ENCODE measurements around the gene SIRPA. TPM values are rescaled to one million over a fixed set of nuclear protein-coding genes. Genes with fewer than 3 reads are reported as not detected.

SIRPA gene
- total and polyA plus RNA-seq, 2 experiments from 2014 or later: 93.3 to 101 TPM

DNA sequence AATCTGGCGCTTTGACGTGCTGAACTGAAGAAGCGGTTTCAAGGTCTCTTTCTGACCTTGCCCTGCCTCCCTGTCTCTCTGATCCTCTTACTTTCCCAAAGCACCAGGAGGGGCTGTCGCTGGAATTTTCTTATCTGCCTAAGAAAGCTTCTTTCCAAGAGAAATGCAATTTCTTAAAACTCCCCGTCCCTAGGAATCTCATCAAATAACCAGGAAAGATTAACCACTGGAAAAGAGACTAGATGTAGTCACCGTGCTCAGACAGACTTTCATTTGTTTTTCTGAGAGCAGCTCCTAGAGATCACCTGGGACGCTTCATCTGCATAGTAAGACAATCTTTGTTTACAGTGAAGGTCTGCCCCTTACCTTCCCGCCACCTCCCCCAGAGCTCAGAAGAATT is 60.0 kb downstream of the SIRPA start:
- Histone ChIP-seq H3K4me3 (no peak overlapping the region), H3K36me3 (ENCODE audit: low read depth) (no peaks in the 10 kb centered on the region), H3K9ac (no peak overlapping the region), H3K4me2 (ENCODE audit: unreplicated experiment) (no peak overlapping the region), H3K79me2 (ENCODE audit: insufficient read depth) (no peaks in the 10 kb centered on the region), H2AFZ (no peak overlapping the region), H3K27me3 (replicated peaks; ENCODE audit: insufficient read depth) (no peaks in the 10 kb centered on the region), H3K27ac (no peak overlapping the region), H3K4me1 (ENCODE audit: insufficient read depth) (no peaks in the 10 kb centered on the region), H3K9me3 (ENCODE audit: low read depth) (no peaks in the 10 kb centered on the region), H4K20me1 (ENCODE audit: insufficient read depth) (no peaks in the 10 kb centered on the region), H3F3A (ENCODE audit: insufficient read depth) (no peaks in the 10 kb centered on the region), H3K9me2 (ENCODE audit: insufficient read depth) (no peaks in the 10 kb centered on the region)
- WGBS, 2 experiments (ENCODE audit: low coverage in 1 of 2, low lambda C conversion rate in 2 of 2, missing lambda C conversion rate in 2 of 2): 75 to 76% methylated on average over 8 of the region's 8 CpGs
- in situ Hi-C loops (cut with MboI): no loop called here
- DNase-seq: no peak
- TF ChIP-seq EZH2 (IDR thresholded peaks at IDR 0.05; ENCODE audit: insufficient read depth, poor library complexity, severe bottlenecking) (no peak), EZH2phosphoT487 (IDR thresholded peaks at IDR 0.05; ENCODE audit: insufficient read depth, low read depth) (no peak)

DNA sequence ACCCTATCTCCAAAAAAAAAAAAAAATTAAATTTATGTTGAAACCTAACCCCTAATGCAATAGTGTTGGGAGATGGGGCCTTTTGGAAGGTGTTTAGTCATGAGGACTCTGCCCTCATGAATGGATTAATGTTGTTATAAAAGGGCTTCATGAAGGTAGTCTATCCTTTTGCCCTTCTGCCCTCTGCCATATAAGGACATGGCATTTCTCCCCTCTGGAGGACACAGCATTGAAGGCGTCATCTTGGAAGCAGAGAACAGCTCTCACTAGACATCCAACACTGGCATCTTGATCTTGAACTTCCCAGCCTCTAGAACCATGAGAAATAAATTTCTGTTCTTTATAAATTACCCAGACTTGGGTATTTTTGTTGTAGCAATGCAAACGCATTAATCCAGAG is 63.2 kb downstream of the SIRPA start:
- Histone ChIP-seq H3K4me1 (ENCODE audit: insufficient read depth) (no peaks in the 10 kb centered on the region), H2AFZ (no peak overlapping the region), H3K79me2 (ENCODE audit: insufficient read depth) (no peaks in the 10 kb centered on the region), H3K9ac (no peak overlapping the region), H3K27me3 (replicated peaks; ENCODE audit: insufficient read depth) (no peaks in the 10 kb centered on the region), H3K9me2 (ENCODE audit: insufficient read depth) (no peaks in the 10 kb centered on the region), H3K4me3 (no peak overlapping the region), H3K27ac (no peak overlapping the region), H3K36me3 (ENCODE audit: low read depth) (no peaks in the 10 kb centered on the region), H4K20me1 (ENCODE audit: insufficient read depth) (no peaks in the 10 kb centered on the region), H3F3A (ENCODE audit: insufficient read depth) (no peaks in the 10 kb centered on the region), H3K4me2 (ENCODE audit: unreplicated experiment) (no peak overlapping the region), H3K9me3 (ENCODE audit: low read depth) (no peaks in the 10 kb centered on the region)
- no peak for DNase-seq
- in situ Hi-C loops (cut with MboI): no loop called here
- no peak for TF ChIP-seq EZH2 (IDR thresholded peaks at IDR 0.05; ENCODE audit: insufficient read depth, poor library complexity, severe bottlenecking)
- TF ChIP-seq EZH2phosphoT487 (IDR thresholded peaks at IDR 0.05; ENCODE audit: insufficient read depth, low read depth): no peak
- WGBS, 2 experiments (ENCODE audit: low coverage in 1 of 2, low lambda C conversion rate in 2 of 2, missing lambda C conversion rate in 2 of 2): 62 to 72% methylated on average over 2 of the region's 2 CpGs

DNA sequence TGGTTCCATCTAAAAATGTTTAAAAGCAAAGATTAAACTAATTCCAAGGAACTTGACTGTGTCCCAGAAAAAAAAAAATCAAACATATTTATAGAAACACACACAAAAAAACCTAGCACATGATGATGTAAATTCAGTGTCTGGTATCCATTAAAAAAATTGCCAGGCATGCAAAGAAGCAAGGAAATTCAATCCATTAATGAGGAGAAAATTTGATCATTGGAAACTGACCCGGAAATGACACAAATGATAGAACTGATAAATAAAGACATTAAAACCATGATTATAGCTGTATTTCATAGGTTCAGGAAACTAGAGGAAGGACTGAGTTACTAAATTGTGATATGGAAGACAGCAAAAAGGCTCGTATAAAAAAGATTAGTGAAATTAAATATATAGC is 63.9 kb downstream of the SIRPA start:
- Histone ChIP-seq H4K20me1 (ENCODE audit: insufficient read depth) (no peaks in the 10 kb centered on the region), H3K9ac (no peak overlapping the region), H3K36me3 (ENCODE audit: low read depth) (no peaks in the 10 kb centered on the region), H3K9me2 (ENCODE audit: insufficient read depth) (no peaks in the 10 kb centered on the region), H2AFZ (no peak overlapping the region), H3K79me2 (ENCODE audit: insufficient read depth) (no peaks in the 10 kb centered on the region), H3K27ac (no peak overlapping the region), H3K27me3 (replicated peaks; ENCODE audit: insufficient read depth) (no peaks in the 10 kb centered on the region), H3K4me1 (ENCODE audit: insufficient read depth) (no peaks in the 10 kb centered on the region), H3K9me3 (ENCODE audit: low read depth) (no peaks in the 10 kb centered on the region), H3K4me2 (ENCODE audit: unreplicated experiment) (no peak overlapping the region), H3K4me3 (no peak overlapping the region), H3F3A (ENCODE audit: insufficient read depth) (no peaks in the 10 kb centered on the region)
- TF ChIP-seq EZH2 (IDR thresholded peaks at IDR 0.05; ENCODE audit: insufficient read depth, poor library complexity, severe bottlenecking) (no peak), EZH2phosphoT487 (IDR thresholded peaks at IDR 0.05; ENCODE audit: insufficient read depth, low read depth) (no peak)
- WGBS, 2 experiments (ENCODE audit: low coverage in 1 of 2, low lambda C conversion rate in 2 of 2, missing lambda C conversion rate in 2 of 2): 54 to 58% methylated on average over 2 of the region's 2 CpGs
- DNase-seq: no peak
- in situ Hi-C loops (cut with MboI): no loop called here

DNA sequence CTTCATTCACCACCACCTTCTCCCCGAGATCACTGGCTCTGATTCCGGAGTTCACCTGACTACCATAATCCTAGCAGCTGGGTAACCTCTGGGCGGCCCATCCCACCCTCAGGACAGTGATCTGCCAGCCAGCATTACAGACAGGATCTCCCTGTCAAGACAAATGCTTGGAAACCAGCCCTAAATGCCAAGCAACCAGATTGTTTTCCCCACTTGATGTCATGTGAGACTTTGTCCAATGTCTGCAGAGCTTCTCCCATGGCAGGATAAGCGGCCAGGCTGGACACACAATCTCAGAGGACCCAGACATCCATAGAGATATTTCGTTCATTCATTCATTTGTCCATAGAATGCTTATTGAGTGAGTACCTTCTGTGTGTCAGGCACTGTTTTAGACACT is 66.2 kb downstream of the SIRPA start:
- no peak overlapping the region for H3K4me3 ChIP-seq
- no peak overlapping the region for H3K4me2 ChIP-seq (ENCODE audit: unreplicated experiment)
- no peak overlapping the region for H2AFZ ChIP-seq
- H3F3A ChIP-seq (ENCODE audit: insufficient read depth): no peaks in the 10 kb centered on the region
- no peak overlapping the region for H3K9ac ChIP-seq
- WGBS, 2 experiments (ENCODE audit: low coverage in 1 of 2, low lambda C conversion rate in 2 of 2, missing lambda C conversion rate in 2 of 2): 65% methylated on average over 5 of the region's 5 CpGs
- H3K27ac ChIP-seq: no peak overlapping the region
- peaks cover 3% of the 10 kb centered on the region; the same call in 1 of the 2 replicates for H3K4me1 ChIP-seq (ENCODE audit: insufficient read depth)
- no peaks in the 10 kb centered on the region for H3K36me3 ChIP-seq (ENCODE audit: low read depth)
- H3K9me2 ChIP-seq (ENCODE audit: insufficient read depth): no peaks in the 10 kb centered on the region
- no peaks in the 10 kb centered on the region for H3K27me3 ChIP-seq (replicated peaks; ENCODE audit: insufficient read depth)
- H3K9me3 ChIP-seq (ENCODE audit: low read depth): no peaks in the 10 kb centered on the region
- no peaks in the 10 kb centered on the region for H4K20me1 ChIP-seq (ENCODE audit: insufficient read depth)
- DNase-seq: no peak
- in situ Hi-C loops (cut with MboI): loop anchor here (10.0 kb wide), 1 partner anchor 493 kb away; no protein-coding TSS in a partner anchor
- H3K79me2 ChIP-seq (ENCODE audit: insufficient read depth): no peaks in the 10 kb centered on the region
- TF ChIP-seq EZH2phosphoT487 (IDR thresholded peaks at IDR 0.05; ENCODE audit: insufficient read depth, low read depth) (no peak), EZH2 (IDR thresholded peaks at IDR 0.05; ENCODE audit: insufficient read depth, poor library complexity, severe bottlenecking) (no peak)

DNA sequence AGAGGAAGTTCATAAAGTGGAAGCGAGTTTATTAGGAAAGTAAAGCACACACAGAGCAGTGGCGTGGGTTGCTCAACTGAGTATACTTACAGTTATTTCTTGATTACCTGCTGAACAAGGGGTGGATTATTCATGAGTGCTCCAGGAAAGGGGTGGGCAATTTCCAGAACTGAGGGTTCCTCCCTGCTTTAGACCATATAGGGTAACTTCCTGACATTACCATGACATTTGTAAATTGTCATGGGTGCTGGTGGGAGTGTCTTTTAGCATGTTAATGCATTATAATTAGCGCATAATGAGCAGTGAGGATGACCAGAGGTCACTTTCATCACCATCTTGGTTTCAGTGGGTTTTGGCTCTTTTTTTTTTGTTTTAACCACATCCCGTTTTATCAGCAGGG is 68.9 kb downstream of the SIRPA start:
- WGBS, 2 experiments (ENCODE audit: low coverage in 1 of 2, low lambda C conversion rate in 2 of 2, missing lambda C conversion rate in 2 of 2): 75% methylated on average over 4 of the region's 4 CpGs
- Histone ChIP-seq H3K27me3 (replicated peaks; ENCODE audit: insufficient read depth) (no peaks in the 10 kb centered on the region), H3K36me3 (ENCODE audit: low read depth) (no peaks in the 10 kb centered on the region), H3K4me1 (ENCODE audit: insufficient read depth) (peaks cover 3% of the 10 kb centered on the region; the same call in 1 of the 2 replicates), H3K4me2 (ENCODE audit: unreplicated experiment) (no peak overlapping the region), H3K9me3 (ENCODE audit: low read depth) (no peaks in the 10 kb centered on the region), H4K20me1 (ENCODE audit: insufficient read depth) (no peaks in the 10 kb centered on the region), H3K79me2 (ENCODE audit: insufficient read depth) (no peaks in the 10 kb centered on the region), H3K9me2 (ENCODE audit: insufficient read depth) (no peaks in the 10 kb centered on the region), H3K4me3 (no peak overlapping the region), H2AFZ (no peak overlapping the region), H3K27ac (no peak overlapping the region), H3K9ac (no peak overlapping the region), H3F3A (ENCODE audit: insufficient read depth) (no peaks in the 10 kb centered on the region)
- TF ChIP-seq EZH2phosphoT487 (IDR thresholded peaks at IDR 0.05; ENCODE audit: insufficient read depth, low read depth): no peak
- TF ChIP-seq EZH2 (IDR thresholded peaks at IDR 0.05; ENCODE audit: insufficient read depth, poor library complexity, severe bottlenecking): no peak
- DNase-seq: no peak
- in situ Hi-C loops (cut with MboI): loop anchor here (10.0 kb wide), 1 partner anchor 491 kb away; no protein-coding TSS in a partner anchor

All from GM23248 (cell line).